Occipital lobe (tissue), 2 donors: ENCODE results near the gene HTR3E. TPM values are rescaled to one million over a fixed set of nuclear protein-coding genes. Genes with fewer than 3 reads are reported as not detected.
A peak's percentile ranks its signal among the peaks of the same experiment; 100 is the strongest.
"Not testable (repeated sequence)": the region's sequence is repeated elsewhere in the genome, so short reads cannot be mapped to it uniquely, and the experiment has no call there.

Experiments used
- DNase-seq: peaks from one replicate; lab custom pipeline; 2025; lab: John Stamatoyannopoulos, UW
- total RNA-seq: library from RNA; depleted of rRNA; stranded (reverse); fragments of >200 nt; gene quantifications from one replicate; pipeline ENCODE4 v1.2.3, GENCODE V29; 2014

HTR3E gene
- total RNA-seq, 1 donor from 2014 or later, result not detected

GRCh38 chr3:184110316-184110725 is 13.5 kb downstream of the HTR3E start:
- DNase-seq, result no peak

- DNase-seq, result no peak
Measured at GRCh38 chr3:184116017-184116416, 19.2 kb downstream of the HTR3E start.

GRCh38 chr3:184117636-184118035 is 20.8 kb downstream of the HTR3E start:
- no peak for DNase-seq

- DNase-seq, result not testable (repeated sequence)
Measured at GRCh38 chr3:184121031-184121430, 24.2 kb downstream of the HTR3E start.

GRCh38 chr3:184126006-184126405 is 29.1 kb downstream of the HTR3E start:
- no peak for DNase-seq

GRCh38 chr3:184129012-184129411 is 32.1 kb downstream of the HTR3E start:
- DNase-seq, result no peak

GRCh38 chr3:184132945-184133344 is 36.1 kb downstream of the HTR3E start:
- no peak for DNase-seq

- DNase-seq, result peak; percentile 73
Measured at GRCh38 chr3:184133840-184134745, 37.2 kb downstream of the HTR3E start.

GRCh38 chr3:184134746-184135148 is 37.9 kb downstream of the HTR3E start:
- DNase-seq, result no peak

GRCh38 chr3:184135149-184135910 is 38.5 kb downstream of the HTR3E start, which contains the start of gene EIF2B5:
Gene EIF2B5 (plus strand): TSS chr3:184135358. CDS start chr3:184135386, 28 bp downstream.
- DNase-seq, result peak; percentile 88

GRCh38 chr3:184135911-184136260 is 39.0 kb downstream of the HTR3E start:
- no peak for DNase-seq

- DNase-seq, result no peak
Measured at GRCh38 chr3:184140436-184140835, 43.6 kb downstream of the HTR3E start.

- DNase-seq, result no peak
Measured at GRCh38 chr3:184142199-184142598, 45.3 kb downstream of the HTR3E start.

- DNase-seq, result no peak
Measured at GRCh38 chr3:184143327-184143726, 46.5 kb downstream of the HTR3E start.

- DNase-seq, result no peak
Measured at GRCh38 chr3:184144505-184144904, 47.6 kb downstream of the HTR3E start.

- DNase-seq, result no peak
Measured at GRCh38 chr3:184145111-184145524, 48.3 kb downstream of the HTR3E start.

- no peak for DNase-seq
Measured at GRCh38 chr3:184145751-184146270, 48.9 kb downstream of the HTR3E start.

GRCh38 chr3:184148076-184148475 is 51.2 kb downstream of the HTR3E start:
- DNase-seq, result no peak

GRCh38 chr3:184149123-184149522 is 52.3 kb downstream of the HTR3E start:
- no peak for DNase-seq

- DNase-seq, result not testable (repeated sequence)
Measured at GRCh38 chr3:184149770-184150169, 52.9 kb downstream of the HTR3E start.

- peak; percentile 59 for DNase-seq
Measured at GRCh38 chr3:184154885-184155643, 58.2 kb downstream of the HTR3E start, which contains the start of gene DVL3. Gene DVL3 (plus strand): TSS chr3:184155377. CDS start chr3:184155636, 259 bp downstream.
